ENCODE data around the gene CFAP61.

GRCh38 chr20:20409331-20409730, 357.0 kb downstream of the CFAP61 start:
- TF ChIP-seq, protein P1, sequence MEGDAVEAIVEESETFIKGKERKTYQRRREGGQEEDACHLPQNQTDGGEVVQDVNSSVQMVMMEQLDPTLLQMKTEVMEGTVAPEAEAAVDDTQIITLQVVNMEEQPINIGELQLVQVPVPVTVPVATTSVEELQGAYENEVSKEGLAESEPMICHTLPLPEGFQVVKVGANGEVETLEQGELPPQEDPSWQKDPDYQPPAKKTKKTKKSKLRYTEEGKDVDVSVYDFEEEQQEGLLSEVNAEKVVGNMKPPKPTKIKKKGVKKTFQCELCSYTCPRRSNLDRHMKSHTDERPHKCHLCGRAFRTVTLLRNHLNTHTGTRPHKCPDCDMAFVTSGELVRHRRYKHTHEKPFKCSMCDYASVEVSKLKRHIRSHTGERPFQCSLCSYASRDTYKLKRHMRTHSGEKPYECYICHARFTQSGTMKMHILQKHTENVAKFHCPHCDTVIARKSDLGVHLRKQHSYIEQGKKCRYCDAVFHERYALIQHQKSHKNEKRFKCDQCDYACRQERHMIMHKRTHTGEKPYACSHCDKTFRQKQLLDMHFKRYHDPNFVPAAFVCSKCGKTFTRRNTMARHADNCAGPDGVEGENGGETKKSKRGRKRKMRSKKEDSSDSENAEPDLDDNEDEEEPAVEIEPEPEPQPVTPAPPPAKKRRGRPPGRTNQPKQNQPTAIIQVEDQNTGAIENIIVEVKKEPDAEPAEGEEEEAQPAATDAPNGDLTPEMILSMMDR (IDR thresholded peaks at IDR 0.05), result no peak
- no peak for TF ChIP-seq EP300 (IDR thresholded peaks at IDR 0.05)
